ENCODE data around the gene CDC34. TPM values are rescaled to one million over a fixed set of nuclear protein-coding genes. Genes with fewer than 3 reads are reported as not detected.
A peak's percentile ranks its signal among the peaks of the same experiment; 100 is the strongest.

CDC34 gene
- total RNA-seq, 1 donor from 2014 or later, result 265 TPM

DNA sequence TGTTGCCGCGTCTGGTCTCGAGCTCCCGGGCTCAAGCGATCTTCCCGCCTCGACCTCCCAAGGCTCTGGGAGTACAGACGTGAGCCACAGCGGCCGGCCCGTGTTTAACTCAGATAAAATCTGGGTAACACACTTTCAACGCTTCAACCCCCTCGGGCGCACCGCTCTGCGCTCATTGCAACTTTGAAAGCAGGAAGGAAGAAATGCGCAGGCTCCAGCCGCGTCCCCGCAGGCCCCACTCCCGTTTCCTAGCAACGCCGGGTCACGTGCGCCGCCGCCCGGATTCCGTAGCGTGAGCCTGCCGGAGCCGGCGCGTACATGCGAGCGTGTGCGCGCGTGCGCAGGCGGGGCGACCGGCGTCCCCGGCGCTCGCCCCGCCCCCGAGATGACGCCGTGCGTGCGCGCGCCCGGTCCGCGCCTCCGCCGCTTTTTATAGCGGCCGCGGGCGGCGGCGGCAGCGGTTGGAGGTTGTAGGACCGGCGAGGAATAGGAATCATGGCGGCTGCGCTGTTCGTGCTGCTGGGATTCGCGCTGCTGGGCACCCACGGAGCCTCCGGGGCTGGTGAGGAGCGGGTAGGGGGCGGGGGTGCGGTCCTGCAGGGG lies 40.7 kb downstream of the CDC34 start, which contains the start of gene BSG:
BSG (plus strand) TSS at position 457 of the 603 bp plus-strand sequence; CDS start at position 496, 39 bp downstream.
- TF ChIP-seq, protein P1, sequence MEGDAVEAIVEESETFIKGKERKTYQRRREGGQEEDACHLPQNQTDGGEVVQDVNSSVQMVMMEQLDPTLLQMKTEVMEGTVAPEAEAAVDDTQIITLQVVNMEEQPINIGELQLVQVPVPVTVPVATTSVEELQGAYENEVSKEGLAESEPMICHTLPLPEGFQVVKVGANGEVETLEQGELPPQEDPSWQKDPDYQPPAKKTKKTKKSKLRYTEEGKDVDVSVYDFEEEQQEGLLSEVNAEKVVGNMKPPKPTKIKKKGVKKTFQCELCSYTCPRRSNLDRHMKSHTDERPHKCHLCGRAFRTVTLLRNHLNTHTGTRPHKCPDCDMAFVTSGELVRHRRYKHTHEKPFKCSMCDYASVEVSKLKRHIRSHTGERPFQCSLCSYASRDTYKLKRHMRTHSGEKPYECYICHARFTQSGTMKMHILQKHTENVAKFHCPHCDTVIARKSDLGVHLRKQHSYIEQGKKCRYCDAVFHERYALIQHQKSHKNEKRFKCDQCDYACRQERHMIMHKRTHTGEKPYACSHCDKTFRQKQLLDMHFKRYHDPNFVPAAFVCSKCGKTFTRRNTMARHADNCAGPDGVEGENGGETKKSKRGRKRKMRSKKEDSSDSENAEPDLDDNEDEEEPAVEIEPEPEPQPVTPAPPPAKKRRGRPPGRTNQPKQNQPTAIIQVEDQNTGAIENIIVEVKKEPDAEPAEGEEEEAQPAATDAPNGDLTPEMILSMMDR (conservative IDR thresholded peaks at IDR 0.05; ENCODE audit: low read depth, low read length), result no peak
- H3K4me3 ChIP-seq (ENCODE audit: low read depth, low read length), result peak within 1 kb of the TSS; percentile 91
- no peak for DNase-seq (ENCODE audit: low read depth)

DNA sequence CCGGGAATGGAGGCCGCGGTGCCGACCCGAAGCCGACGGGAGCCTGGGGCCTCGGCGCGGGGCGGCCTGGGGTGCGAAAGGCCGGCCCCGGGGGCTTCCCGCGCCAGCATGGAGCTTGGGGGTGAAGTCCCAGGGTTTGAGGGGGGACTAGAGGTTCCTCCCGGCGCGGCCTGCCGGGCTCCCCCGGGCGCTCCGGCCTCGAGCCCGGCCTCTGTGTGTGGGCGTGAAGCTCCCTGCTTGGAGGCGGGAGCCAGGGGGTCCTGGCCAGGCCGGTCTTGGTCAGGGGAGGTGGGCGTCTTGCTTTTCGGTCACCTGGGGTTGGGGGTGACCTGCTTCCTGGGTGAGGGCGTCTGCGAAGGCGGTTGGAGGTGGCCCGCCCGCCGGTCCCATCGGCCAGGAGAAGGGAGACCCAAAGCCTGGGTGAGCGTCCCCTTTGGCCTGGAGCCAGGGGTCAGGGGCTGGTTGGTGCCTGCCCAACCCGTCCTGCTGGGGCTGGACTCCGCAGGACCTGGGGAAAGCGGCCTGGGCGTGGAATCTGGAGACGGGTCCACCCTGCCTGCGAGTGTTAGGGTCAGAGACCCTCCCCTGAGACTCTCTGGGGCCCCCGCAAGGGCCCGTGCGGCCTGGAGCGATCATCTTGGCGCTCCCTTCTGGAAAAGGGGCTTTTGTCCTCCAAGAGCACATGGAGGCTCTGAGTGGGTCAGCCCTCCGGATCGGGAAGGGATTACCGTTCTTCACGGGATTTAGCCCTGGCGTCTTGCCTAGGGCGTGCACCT lies 41.4 kb downstream of the CDC34 start:
- TF ChIP-seq, protein P1 (conservative IDR thresholded peaks at IDR 0.05; ENCODE audit: low read depth, low read length), result no peak
- DNase-seq (ENCODE audit: low read depth), result no peak
- H3K4me3 ChIP-seq (ENCODE audit: low read depth, low read length), result peak overlapping the region; percentile 91

- TF ChIP-seq, protein P1 (conservative IDR thresholded peaks at IDR 0.05; ENCODE audit: low read depth, low read length), result no peak
- DNase-seq (ENCODE audit: low read depth), result no peak
- peak overlapping the region; percentile 91 for H3K4me3 ChIP-seq (ENCODE audit: low read depth, low read length)
Measured at GRCh38 chr19:573519-573825, 41.9 kb downstream of the CDC34 start.

DNA sequence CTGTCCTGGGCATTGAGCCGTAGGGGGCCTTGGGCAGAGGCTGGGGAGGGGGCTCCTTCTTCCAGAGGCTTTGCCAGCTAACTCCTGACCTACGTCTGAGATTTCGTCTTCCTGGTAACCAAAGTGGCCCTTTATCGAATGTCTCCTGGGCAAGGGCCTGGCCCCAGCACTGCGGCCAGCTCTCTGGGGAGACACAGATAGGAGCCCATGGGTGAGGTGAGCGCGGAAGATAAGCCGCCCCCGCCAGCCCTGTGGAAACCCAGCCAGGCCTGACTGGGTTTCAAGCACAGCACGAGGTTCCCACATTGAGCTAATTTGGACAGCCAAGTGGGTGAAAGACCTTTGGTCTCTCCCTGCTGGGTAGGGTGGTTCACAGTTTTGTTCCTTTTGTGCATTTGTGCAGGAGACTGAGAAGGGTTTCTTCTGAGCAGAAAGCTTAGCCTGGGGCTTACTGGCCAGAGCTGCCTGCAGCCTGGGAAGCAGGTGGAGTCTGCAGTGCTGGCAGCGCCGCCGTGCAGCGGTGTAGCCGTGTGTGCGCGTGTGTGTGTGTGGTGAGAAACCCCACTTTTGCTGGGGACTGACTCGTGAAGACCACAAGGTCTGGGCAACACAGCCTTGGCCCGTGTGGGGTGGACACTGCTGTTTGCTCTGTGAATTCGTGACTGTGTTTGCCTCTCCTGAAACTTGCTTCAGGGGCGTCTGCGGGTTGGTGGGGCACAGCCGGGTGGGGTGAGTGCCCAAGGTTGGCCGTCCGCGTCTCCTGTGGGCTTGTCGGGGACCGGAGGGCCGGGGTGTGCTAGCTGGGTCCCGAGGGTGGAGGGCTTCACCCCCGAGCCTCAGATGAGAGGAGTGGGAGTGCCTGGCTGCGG lies 43.3 kb downstream of the CDC34 start:
- TF ChIP-seq, protein P1 (conservative IDR thresholded peaks at IDR 0.05; ENCODE audit: low read depth, low read length), result no peak
- DNase-seq (ENCODE audit: low read depth), result no peak

DNA sequence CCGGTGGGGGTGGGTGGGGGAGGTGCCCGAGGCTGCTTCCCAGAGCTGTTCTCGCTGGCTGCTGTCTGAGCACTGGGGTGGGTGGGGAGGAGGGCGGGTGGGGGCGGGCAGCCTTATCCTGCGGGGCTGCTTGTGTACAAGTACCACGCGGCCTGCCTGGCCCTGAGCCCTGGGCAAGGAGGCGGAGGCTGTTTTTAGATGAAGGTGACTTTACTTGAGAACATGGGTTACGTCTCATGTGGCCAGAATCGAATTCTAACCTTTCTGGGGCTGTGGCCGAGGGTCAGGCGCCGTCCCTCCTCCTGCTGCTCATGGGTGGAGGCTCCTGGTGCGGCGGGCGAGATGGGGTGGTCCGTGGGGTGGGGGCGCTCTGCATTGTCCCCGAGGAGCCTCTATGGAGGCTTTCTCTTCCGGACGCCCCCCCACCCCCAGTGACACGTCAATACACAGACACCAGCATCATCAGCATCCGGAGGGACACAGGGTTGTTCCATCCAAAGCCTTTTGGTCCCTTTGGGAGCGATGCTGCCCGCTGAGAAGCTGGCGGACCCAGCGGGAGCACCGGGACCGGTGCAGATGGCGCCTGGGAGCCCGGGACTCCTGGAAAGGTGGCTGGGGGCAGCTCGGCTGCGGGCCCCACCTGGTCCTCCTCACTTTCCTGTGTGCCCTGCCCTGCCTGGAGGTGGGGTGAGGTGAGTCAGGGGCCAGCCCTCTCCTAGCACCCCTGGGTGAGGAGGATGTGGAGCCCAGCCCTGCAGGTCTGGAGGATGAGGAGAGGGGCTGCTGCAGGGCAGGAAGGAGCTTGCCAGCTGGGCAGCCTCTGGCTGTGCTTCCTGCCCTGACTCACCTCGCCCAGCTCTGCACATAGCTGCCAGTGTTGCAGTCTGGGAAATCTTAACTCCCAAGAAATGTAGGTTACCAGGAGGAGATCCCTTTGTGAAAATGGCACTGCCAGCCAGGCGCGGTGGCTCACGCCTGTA lies 44.3 kb downstream of the CDC34 start:
- H3K4me3 ChIP-seq (ENCODE audit: low read depth, low read length), result peak overlapping the region; percentile 91
- TF ChIP-seq, protein P1 (conservative IDR thresholded peaks at IDR 0.05; ENCODE audit: low read depth, low read length), result no peak
- no peak for DNase-seq (ENCODE audit: low read depth)

More for the DNA sequence above, 43.3 kb downstream of the CDC34 start:
- H3K4me3 ChIP-seq (ENCODE audit: low read depth, low read length), result peak overlapping the region; percentile 91
